ENCODE results near the gene C2orf76.
A peak's percentile ranks its signal among the peaks of the same experiment; 100 is the strongest.
"Not testable (repeated sequence)": the region's sequence is repeated elsewhere in the genome, so short reads cannot be mapped to it uniquely, and the experiment has no call there.

The C2orf76 gene

GRCh38 chr2:119376810-119377209, 10.2 kb upstream of the C2orf76 start:
- Histone ChIP-seq H3K4me3 (ENCODE audit: low read depth, low read length) (no peak overlapping the region), H3K9me3 (ENCODE audit: control insufficient read depth, insufficient read depth, low read depth, low read length) (peaks cover 6% of the 10 kb centered on the region), H3K9ac (ENCODE audit: low read length) (no peak overlapping the region), H3K27ac (ENCODE audit: low read depth, low read length) (no peak overlapping the region), H3K36me3 (ENCODE audit: control insufficient read depth, insufficient read depth, low read length) (peaks cover 23% of the 10 kb centered on the region), H3K27me3 (ENCODE audit: control insufficient read depth, insufficient read depth, low read length) (no peaks in the 10 kb centered on the region), H3K4me1 (ENCODE audit: control insufficient read depth, insufficient read depth, low read length) (0 out of 2 replicates have a peak, but pooled peaks cover 3% of the 10 kb centered on the region)

GRCh38 chr2:119376406-119376805, 9.8 kb upstream of the C2orf76 start:
- H3K4me3 ChIP-seq (ENCODE audit: low read depth, low read length); H3K27ac ChIP-seq (ENCODE audit: low read depth, low read length); H3K27me3 ChIP-seq (ENCODE audit: control insufficient read depth, insufficient read depth, low read length); H3K9ac ChIP-seq (ENCODE audit: low read length); H3K4me1 ChIP-seq (ENCODE audit: control insufficient read depth, insufficient read depth, low read length); H3K9me3 ChIP-seq (ENCODE audit: control insufficient read depth, insufficient read depth, low read depth, low read length): not testable (repeated sequence)
- peaks cover 27% of the 10 kb centered on the region for H3K36me3 ChIP-seq (ENCODE audit: control insufficient read depth, insufficient read depth, low read length)

GRCh38 chr2:119373907-119374745, 7.5 kb upstream of the C2orf76 start:
- not testable (repeated sequence) for H3K27ac ChIP-seq (ENCODE audit: low read depth, low read length); H3K9ac ChIP-seq (ENCODE audit: low read length); H3K9me3 ChIP-seq (ENCODE audit: control insufficient read depth, insufficient read depth, low read depth, low read length); H3K4me3 ChIP-seq (ENCODE audit: low read depth, low read length); H3K4me1 ChIP-seq (ENCODE audit: control insufficient read depth, insufficient read depth, low read length); H3K27me3 ChIP-seq (ENCODE audit: control insufficient read depth, insufficient read depth, low read length)
- peaks cover 48% of the 10 kb centered on the region for H3K36me3 ChIP-seq (ENCODE audit: control insufficient read depth, insufficient read depth, low read length)

GRCh38 chr2:119372778-119373568, 6.3 kb upstream of the C2orf76 start:
- H3K9me3 ChIP-seq (ENCODE audit: control insufficient read depth, insufficient read depth, low read depth, low read length) = peaks cover 6% of the 10 kb centered on the region
- H3K27me3 ChIP-seq (ENCODE audit: control insufficient read depth, insufficient read depth, low read length) = no peaks in the 10 kb centered on the region
- no peak overlapping the region for H3K4me3 ChIP-seq (ENCODE audit: low read depth, low read length)
- H3K27ac ChIP-seq (ENCODE audit: low read depth, low read length) = no peak overlapping the region
- H3K4me1 ChIP-seq (ENCODE audit: control insufficient read depth, insufficient read depth, low read length) = peaks cover 3% of the 10 kb centered on the region; the same call in 1 of the 2 replicates
- H3K36me3 ChIP-seq (ENCODE audit: control insufficient read depth, insufficient read depth, low read length) = peaks cover 58% of the 10 kb centered on the region
- no peak overlapping the region for H3K9ac ChIP-seq (ENCODE audit: low read length)

- Histone ChIP-seq H3K4me3 (ENCODE audit: low read depth, low read length) (no peak overlapping the region), H3K36me3 (ENCODE audit: control insufficient read depth, insufficient read depth, low read length) (peaks cover 58% of the 10 kb centered on the region), H3K9me3 (ENCODE audit: control insufficient read depth, insufficient read depth, low read depth, low read length) (peaks cover 6% of the 10 kb centered on the region)
Observed at GRCh38 chr2:119371111-119371510, 4.5 kb upstream of the C2orf76 start.

GRCh38 chr2:119369845-119370244, 3.2 kb upstream of the C2orf76 start:
- H3K4me1 ChIP-seq (ENCODE audit: control insufficient read depth, insufficient read depth, low read length) = peaks cover 11% of the 10 kb centered on the region
- H3K36me3 ChIP-seq (ENCODE audit: control insufficient read depth, insufficient read depth, low read length) = peaks cover 58% of the 10 kb centered on the region
- H3K4me3 ChIP-seq (ENCODE audit: low read depth, low read length) = no peak overlapping the region
- H3K9me3 ChIP-seq (ENCODE audit: control insufficient read depth, insufficient read depth, low read depth, low read length) = peaks cover 6% of the 10 kb centered on the region
- H3K27me3 ChIP-seq (ENCODE audit: control insufficient read depth, insufficient read depth, low read length) = no peaks in the 10 kb centered on the region
- H3K9ac ChIP-seq (ENCODE audit: low read length) = no peak overlapping the region
- H3K27ac ChIP-seq (ENCODE audit: low read depth, low read length) = no peak overlapping the region

More at GRCh38 chr2:119371111-119371510, 4.5 kb upstream of the C2orf76 start:
- no peak overlapping the region for H3K27ac ChIP-seq (ENCODE audit: low read depth, low read length)
- H3K4me1 ChIP-seq (ENCODE audit: control insufficient read depth, insufficient read depth, low read length) = peaks cover 5% of the 10 kb centered on the region; the same call in 1 of the 2 replicates
- H3K9ac ChIP-seq (ENCODE audit: low read length) = no peak overlapping the region
- H3K27me3 ChIP-seq (ENCODE audit: control insufficient read depth, insufficient read depth, low read length) = no peaks in the 10 kb centered on the region

- Histone ChIP-seq H3K4me3 (ENCODE audit: low read depth, low read length) (peak overlapping the region; percentile 93), H3K9ac (ENCODE audit: low read length) (peak overlapping the region; percentile 78), H3K9me3 (ENCODE audit: control insufficient read depth, insufficient read depth, low read depth, low read length) (no peaks in the 10 kb centered on the region), H3K4me1 (ENCODE audit: control insufficient read depth, insufficient read depth, low read length) (peaks cover 11% of the 10 kb centered on the region), H3K36me3 (ENCODE audit: control insufficient read depth, insufficient read depth, low read length) (peaks cover 43% of the 10 kb centered on the region), H3K27me3 (ENCODE audit: control insufficient read depth, insufficient read depth, low read length) (no peaks in the 10 kb centered on the region), H3K27ac (ENCODE audit: low read depth, low read length) (peak overlapping the region; percentile 68; the same call in 1 of the 2 replicates)
Observed at GRCh38 chr2:119367472-119368099, 952 bp upstream of the C2orf76 start.

GRCh38 chr2:119366161-119366648, 429 bp downstream of the C2orf76 start:
- H3K36me3 ChIP-seq (ENCODE audit: control insufficient read depth, insufficient read depth, low read length) = peaks cover 30% of the 10 kb centered on the region
- peak overlapping the region; percentile 93 for H3K4me3 ChIP-seq (ENCODE audit: low read depth, low read length)
- peaks cover 11% of the 10 kb centered on the region for H3K4me1 ChIP-seq (ENCODE audit: control insufficient read depth, insufficient read depth, low read length)
- H3K9me3 ChIP-seq (ENCODE audit: control insufficient read depth, insufficient read depth, low read depth, low read length) = no peaks in the 10 kb centered on the region
- no peak overlapping the region; the same call in 1 of the 2 replicates for H3K27ac ChIP-seq (ENCODE audit: low read depth, low read length)
- no peaks in the 10 kb centered on the region for H3K27me3 ChIP-seq (ENCODE audit: control insufficient read depth, insufficient read depth, low read length)
- H3K9ac ChIP-seq (ENCODE audit: low read length) = peak overlapping the region; percentile 74

- H3K4me1 ChIP-seq (ENCODE audit: control insufficient read depth, insufficient read depth, low read length) = peaks cover 11% of the 10 kb centered on the region
- H3K36me3 ChIP-seq (ENCODE audit: control insufficient read depth, insufficient read depth, low read length) = peaks cover 22% of the 10 kb centered on the region
- peak overlapping the region; percentile 74 for H3K9ac ChIP-seq (ENCODE audit: low read length)
- H3K4me3 ChIP-seq (ENCODE audit: low read depth, low read length) = peak overlapping the region; percentile 93
- H3K9me3 ChIP-seq (ENCODE audit: control insufficient read depth, insufficient read depth, low read depth, low read length) = no peaks in the 10 kb centered on the region
- H3K27ac ChIP-seq (ENCODE audit: low read depth, low read length) = no peak overlapping the region
- H3K27me3 ChIP-seq (ENCODE audit: control insufficient read depth, insufficient read depth, low read length) = no peaks in the 10 kb centered on the region
Observed at GRCh38 chr2:119365436-119365835, 1.2 kb downstream of the C2orf76 start.

GRCh38 chr2:119364798-119365197, 1.8 kb downstream of the C2orf76 start:
- Histone ChIP-seq H3K4me3 (ENCODE audit: low read depth, low read length) (peak overlapping the region; percentile 93; the same call in 1 of the 2 replicates), H3K4me1 (ENCODE audit: control insufficient read depth, insufficient read depth, low read length) (peaks cover 11% of the 10 kb centered on the region), H3K36me3 (ENCODE audit: control insufficient read depth, insufficient read depth, low read length) (peaks cover 16% of the 10 kb centered on the region), H3K27me3 (ENCODE audit: control insufficient read depth, insufficient read depth, low read length) (no peaks in the 10 kb centered on the region), H3K27ac (ENCODE audit: low read depth, low read length) (no peak overlapping the region), H3K9ac (ENCODE audit: low read length) (no peak overlapping the region), H3K9me3 (ENCODE audit: control insufficient read depth, insufficient read depth, low read depth, low read length) (no peaks in the 10 kb centered on the region)

Measured in HUES6 (cell line).